ENCODE data around the gene METRNL.

GRCh38 chr17:83068641-83069570 lies 10.5 kb upstream of the METRNL start:
- TF ChIP-seq, protein P1, sequence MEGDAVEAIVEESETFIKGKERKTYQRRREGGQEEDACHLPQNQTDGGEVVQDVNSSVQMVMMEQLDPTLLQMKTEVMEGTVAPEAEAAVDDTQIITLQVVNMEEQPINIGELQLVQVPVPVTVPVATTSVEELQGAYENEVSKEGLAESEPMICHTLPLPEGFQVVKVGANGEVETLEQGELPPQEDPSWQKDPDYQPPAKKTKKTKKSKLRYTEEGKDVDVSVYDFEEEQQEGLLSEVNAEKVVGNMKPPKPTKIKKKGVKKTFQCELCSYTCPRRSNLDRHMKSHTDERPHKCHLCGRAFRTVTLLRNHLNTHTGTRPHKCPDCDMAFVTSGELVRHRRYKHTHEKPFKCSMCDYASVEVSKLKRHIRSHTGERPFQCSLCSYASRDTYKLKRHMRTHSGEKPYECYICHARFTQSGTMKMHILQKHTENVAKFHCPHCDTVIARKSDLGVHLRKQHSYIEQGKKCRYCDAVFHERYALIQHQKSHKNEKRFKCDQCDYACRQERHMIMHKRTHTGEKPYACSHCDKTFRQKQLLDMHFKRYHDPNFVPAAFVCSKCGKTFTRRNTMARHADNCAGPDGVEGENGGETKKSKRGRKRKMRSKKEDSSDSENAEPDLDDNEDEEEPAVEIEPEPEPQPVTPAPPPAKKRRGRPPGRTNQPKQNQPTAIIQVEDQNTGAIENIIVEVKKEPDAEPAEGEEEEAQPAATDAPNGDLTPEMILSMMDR (IDR thresholded peaks at IDR 0.05; ENCODE audit: low read depth, low read length, poor library complexity, severe bottlenecking): no peak
- no peak for TF ChIP-seq EZH2phosphoT487 (IDR thresholded peaks at IDR 0.05; ENCODE audit: borderline replicate concordance, low read length)
